HPDE6-E6E7 (cell line): Measurements from ENCODE around the gene RETN.

Experiments
- DNase-seq: peaks from one replicate; pipeline ENCODE4 v3.0.0; 2011; ENCODE audit warnings: missing footprints; ENCODE audit errors: extremely low spot score

The RETN gene

DNA sequence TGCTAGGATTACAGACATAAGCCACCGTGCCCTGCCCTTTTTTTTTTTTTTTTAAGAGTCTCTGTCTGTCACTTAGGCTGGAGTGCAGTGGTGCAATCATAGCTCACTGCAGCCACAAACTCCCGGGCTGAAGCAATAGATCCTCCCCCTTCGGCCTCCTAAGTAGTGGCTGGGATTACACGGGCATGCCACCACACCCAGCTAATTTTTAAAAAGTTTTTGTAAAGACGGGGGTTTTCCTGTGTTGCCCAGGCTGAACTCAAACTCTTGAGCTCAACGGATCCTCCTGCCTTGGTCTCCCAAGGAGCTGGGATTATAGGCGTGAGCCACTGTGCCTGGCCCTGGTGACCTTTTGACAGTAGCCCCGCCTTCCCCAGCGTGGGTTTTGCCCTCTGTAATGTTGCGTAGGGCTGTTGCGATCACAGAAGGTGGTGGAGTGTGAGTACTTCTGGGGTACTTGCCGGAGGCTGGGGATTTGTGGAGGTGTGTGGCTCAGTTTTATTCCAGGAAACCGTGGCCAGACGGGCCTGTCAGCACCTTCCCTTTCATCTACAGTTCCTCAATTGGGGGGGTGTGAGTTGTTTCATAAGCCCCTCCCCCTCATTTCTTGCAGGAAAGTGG is 11.6 kb upstream of the RETN start:
- no peak for DNase-seq

DNA sequence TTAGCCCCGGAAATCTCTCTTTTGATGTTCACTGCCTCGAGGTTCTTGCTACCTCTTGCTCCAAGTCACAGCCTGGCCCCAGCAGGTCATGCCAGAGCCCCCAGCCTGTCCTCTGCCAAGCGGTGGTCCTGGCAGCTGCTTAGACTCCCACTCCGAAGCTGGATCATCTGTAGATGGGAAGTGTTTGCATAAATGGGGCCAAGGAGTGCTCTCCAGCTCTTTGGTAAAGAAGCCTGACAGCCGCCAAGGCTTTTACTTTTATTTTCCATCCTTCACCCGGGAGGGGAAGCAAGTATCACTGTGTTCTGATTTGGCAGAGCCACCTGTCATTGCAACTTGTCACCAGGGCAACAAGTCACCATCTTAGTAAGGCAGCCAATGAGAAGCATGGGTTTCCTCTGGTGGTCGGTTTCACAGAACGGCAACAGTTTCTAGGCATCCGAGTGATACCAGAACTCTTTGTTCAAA is 10.6 kb upstream of the RETN start:
- no peak for DNase-seq

DNA sequence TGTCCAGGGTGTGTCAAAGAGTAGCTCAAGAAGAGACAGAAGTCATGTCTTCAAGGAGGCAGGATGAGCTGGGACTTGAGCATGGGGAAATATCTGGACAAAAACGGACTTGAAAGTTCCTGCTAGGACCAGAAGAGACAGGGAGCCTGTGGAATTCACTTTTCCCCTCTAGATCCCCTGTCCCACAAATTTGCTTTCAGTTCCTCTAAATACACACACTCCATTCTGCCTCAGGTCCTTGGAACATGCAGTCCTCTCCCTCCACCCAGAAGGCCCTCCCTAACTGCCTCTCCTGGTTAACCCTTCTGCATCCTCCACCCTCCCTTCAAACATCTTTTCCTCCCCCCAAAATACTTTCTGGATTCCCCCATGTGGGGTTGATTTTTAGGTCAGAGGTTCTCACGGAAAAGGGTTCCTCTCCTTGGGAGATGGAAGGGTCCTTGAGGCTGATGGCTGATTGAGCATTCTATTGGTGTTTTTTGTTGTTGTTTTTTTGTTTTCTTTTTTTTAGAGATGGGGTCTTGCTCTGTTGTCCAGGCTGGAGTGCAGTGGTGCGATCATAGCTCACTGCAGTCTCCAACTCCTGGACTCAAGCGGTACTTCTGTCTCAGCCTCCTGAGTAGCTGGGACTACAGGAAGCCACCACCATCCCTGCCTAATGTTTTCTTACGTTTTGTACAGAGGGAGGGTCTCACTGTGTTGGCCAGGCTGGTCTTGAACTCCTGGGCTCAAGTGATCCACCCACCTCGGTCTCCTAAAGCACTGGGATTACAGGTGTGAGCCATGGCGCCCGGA is 6.9 kb upstream of the RETN start:
- no peak for DNase-seq

DNA sequence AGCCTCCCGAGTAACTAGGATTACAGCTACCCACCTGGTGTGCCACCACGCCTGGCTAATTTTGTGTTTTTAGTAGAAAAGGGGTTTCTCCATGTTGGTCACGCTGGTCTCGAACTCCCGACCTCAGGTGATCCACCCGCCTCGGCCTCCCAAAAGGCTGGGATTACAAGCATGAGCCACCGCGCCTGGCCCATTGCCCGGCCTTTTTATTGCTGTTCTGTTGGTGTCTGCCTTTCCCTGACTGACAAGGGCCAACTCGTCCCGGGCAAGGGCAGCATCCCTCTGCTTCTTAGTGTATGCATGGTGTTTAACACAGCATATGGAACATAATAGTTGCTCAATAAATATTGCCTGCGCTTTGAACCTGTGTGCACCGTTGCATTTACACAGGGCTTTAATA is 6.2 kb upstream of the RETN start:
- no peak for DNase-seq

DNA sequence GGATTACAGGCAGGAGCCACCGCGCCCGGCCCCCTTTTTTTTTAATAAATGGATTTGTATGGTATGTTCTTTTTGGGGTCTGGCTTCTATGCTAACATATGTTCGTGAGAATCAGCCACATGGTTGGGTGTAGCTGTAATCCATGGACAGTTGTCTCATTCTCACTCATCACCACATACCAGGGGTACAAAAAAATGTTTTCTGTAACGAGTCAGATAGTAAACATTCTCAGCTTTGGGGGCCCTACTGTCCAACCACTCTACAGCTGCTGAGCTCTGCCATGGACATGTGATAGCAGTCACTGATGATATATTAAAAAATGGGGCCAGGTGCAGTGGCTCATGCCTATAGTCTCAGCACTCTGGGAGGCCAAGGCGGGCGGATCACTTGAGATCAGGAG is 5.1 kb upstream of the RETN start:
- DNase-seq: no peak

DNA sequence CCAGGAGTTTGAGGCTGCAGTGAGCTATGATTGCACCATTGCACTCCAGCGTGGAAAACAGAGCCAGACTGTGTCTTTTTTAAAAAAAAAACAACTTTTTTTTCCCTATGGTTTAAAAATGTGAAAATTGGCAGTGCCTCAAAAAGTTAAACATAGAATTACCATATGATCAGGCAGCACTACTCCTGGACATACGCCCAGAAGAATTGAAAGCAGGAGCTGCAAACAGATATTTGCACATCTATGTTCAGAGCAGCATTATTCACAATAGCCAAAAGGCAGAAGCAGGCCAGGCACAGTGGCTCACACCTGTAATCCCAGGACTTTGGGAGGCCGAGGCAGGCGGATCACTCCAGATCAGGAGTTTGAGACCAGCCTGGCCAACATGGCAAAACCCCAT is 3.8 kb upstream of the RETN start:
- DNase-seq: no peak

DNA sequence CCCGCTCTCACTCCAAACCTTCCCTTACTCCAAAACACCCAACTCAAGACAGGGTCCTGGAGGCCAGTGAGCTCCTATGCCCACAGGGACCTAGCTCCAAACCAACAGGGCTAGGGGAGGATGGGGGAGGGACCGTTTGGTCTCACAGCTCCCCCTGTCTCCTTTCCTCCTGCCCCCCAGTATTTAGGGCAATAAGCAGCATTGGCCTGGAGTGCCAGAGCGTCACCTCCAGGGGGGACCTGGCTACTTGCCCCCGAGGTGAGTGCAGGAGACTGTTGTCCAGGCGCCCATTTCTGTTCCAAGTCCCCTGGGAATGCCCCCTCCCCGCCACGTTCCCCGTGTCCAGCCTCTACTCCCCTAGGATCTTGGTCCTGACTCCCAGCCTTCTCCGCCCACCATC is 792 bp downstream of the RETN start:
- no peak for DNase-seq

DNA sequence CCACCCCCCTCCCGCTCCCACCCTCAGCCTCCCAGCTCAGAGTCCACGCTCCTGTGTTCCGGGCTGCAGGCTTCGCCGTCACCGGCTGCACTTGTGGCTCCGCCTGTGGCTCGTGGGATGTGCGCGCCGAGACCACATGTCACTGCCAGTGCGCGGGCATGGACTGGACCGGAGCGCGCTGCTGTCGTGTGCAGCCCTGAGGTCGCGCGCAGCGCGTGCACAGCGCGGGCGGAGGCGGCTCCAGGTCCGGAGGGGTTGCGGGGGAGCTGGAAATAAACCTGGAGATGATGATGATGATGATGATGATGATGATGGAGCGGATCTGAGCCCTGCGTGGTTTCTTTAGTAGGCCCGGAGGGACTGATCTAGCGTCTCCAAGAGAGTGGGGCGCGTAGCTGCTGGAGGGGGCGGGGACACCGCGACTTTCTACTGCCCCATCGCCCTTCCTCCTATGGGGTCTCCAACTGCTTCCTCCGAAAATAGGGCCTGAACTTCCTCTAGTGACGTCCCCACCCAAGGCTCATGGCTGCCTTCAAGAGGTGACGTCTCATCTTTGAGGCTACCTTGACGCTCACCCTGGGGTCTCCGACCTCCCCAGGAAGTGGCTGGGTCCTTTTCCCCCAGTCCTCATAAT is 1.4 kb downstream of the RETN start:
- no peak for DNase-seq

DNA sequence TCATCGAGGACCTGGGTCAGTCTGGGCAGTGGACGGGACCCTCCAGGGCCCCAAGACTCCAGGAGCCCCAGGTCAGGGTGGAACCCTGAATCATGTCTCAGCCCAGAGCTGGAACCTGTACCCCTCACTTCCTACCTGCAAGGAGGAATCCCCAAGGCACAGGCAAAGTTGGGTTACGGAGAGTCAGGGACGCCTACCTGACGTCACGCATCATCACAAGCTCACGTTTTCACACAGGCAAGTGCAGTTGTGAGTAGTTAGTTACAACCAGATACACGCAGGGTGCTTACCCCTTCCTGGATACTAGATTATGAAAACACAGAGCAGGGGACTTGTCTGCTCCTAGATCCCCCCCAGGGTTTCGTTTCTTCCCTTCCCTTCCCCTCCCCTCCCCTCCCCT is 1.9 kb downstream of the RETN start:
- no peak for DNase-seq

DNA sequence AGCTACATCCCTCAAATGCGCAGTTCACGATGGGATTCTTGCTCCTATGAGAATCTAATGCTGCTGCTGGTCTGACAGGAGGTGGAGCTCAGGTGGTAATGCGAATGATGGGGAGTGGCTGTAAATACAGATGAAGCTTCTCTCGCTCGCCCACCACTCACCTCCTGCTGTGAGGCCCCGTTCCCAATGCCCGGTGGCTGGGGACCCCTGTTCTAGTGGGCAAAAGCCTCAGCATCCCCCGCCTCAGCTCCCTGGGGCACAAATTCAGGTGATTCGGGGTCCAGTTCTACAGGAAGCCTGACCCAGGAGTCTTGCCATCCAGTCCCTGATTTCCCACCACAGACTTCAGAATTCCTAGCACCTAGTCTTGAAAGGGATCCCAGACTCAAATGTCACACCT is 3.7 kb downstream of the RETN start:
- no peak for DNase-seq

DNA sequence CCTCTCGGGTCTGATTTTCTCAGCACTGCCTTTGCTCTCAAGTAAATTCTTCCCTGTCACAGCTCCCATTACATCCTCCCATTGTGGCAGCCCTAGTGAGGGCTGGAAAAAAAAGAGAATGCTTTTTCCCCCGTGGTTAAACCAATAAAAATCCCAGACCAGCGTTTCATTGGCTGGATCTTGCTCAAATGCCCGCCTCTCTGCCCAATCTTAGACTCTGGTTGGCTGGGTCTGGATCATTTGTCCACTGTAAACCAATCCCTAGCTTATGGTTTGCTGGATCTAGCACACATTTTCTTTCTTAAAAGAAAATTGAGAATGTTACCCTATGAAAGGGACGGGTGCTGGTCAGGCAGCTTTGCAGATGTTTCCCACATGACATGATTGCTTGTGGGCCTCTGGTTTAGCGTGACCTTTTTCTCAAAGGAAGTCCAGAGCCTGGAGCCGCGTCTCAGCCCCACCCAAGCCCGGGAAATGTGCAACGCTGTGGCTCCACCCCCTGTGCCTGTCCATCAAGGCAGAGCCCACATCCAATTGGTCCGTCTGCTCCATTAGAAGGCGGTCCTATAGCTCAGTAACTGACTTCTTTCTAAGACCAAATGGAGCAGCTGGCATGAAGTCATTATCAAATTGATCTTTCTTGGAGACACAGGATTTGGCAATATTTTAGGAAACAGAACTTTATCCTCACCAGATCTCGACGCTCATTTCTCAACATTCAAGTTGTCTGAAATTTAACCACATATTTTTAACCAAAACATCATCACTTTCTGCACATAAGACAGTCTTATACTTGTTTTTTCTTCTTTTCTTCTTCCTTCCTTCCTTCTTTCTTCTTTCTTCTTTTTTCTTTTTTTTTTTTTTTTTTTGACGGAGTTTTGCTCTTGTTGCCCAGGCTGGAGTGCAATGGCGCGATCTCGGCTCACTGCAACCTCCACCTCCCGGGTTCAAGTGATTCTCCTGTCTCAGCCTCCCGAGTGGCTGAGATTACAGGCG is 5.5 kb downstream of the RETN start:
- DNase-seq: peak; percentile 50

DNA sequence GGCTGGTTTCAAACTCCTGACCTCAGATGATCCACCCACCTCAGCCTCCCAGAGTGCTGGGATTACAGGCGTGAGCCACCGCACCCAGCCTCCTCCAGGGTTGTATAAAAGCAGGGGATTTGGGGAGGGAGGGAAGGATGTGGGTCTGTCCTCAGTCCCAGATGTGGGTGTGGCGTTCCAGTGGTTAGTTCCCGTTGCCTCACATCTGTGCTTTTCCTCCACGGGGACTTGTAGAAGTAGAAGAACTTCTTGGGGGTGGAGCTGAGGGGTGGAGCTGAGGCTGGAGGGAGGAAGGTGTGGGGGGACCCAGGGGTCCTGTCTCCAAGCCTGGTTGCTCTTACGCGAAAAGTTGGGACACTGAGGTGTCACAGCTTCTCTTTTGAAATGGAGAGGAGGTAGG is 7.5 kb downstream of the RETN start:
- DNase-seq: no peak

DNA sequence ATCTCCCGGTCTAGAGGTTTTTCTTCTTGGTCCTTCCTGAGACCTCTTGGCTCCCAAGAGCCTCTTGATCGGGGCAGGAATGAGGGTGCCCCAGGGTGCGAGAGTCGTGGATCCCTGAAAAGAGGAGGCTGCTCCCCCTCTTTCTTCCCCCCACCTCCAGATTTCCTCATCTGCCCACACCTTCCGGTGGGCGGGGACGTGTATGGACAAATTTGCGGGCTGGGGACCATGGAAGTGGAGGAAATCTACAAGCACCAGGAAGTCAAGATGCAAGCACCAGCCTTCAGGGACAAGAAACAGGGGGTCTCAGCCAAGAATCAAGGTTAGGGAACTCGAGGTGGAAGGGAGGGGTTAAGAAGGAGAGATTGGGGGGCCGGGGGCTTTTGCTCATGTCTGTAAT is 8.0 kb downstream of the RETN start, which contains the start of gene MCEMP1:
Gene MCEMP1, plus strand, starts transcription at position 237 of the 400 bp plus-strand sequence. Its CDS starts 31 bp downstream, at position 268.
- DNase-seq: no peak

DNA sequence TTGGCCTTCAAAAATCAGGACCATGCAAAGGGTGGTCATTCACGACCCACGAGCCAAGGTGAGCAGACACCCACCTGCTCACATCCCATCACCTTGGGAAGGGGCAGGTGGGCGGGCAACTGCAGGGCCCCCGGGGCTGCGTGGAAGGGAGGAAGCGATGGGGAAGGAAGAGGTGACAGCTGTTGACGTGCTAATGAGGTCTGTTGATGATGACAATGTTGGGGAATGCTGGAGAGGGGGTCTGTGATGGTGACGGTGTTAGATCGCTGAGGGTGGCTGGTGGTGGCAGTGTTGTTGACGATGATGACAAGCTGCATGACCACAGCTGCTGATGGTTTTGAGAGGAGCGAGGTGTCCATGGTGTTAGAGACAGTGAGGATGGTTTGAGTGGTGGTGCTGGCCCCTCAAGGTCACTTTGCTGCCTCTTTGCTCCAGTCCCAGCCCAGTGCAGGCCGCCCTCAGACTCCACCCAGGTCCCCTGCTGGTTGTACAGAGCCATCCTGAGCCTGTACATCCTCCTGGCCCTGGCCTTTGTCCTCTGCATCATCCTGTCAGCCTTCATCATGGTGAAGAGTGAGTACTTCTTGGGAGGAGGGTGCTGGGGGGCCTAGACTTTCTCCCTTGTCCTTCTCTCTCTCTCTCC is 8.9 kb downstream of the RETN start:
- no peak for DNase-seq

DNA sequence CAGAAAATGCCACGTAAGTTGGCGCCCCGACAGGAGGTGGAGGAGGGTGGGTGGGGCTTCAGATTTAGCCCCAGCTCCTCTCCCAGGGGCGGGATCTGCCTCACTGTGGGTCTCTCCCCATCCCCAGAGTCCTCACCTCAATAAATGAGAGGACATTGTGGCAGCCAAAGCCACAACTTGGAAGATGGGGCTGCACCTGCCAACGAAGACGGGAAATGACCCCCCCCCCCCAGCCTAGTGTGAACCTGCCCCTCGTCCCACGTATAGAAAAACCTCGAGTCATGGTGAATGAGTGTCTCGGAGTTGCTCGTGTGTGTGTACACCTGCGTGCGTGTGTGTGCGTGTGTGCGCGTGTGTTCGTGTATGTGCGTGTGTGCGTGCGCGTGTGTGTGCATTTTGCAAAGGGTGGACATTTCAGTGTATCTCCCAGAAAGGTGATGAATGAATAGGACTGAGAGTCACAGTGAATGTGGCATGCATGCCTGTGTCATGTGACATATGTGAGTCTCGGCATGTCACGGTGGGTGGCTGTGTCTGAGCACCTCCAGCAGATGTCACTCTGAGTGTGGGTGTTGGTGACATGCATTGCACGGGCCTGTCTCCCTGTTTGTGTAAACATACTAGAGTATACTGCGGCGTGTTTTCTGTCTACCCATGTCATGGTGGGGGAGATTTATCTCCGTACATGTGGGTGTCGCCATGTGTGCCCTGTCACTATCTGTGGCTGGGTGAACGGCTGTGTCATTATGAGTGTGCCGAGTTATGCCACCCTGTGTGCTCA is 10.3 kb downstream of the RETN start:
- DNase-seq: no peak

DNA sequence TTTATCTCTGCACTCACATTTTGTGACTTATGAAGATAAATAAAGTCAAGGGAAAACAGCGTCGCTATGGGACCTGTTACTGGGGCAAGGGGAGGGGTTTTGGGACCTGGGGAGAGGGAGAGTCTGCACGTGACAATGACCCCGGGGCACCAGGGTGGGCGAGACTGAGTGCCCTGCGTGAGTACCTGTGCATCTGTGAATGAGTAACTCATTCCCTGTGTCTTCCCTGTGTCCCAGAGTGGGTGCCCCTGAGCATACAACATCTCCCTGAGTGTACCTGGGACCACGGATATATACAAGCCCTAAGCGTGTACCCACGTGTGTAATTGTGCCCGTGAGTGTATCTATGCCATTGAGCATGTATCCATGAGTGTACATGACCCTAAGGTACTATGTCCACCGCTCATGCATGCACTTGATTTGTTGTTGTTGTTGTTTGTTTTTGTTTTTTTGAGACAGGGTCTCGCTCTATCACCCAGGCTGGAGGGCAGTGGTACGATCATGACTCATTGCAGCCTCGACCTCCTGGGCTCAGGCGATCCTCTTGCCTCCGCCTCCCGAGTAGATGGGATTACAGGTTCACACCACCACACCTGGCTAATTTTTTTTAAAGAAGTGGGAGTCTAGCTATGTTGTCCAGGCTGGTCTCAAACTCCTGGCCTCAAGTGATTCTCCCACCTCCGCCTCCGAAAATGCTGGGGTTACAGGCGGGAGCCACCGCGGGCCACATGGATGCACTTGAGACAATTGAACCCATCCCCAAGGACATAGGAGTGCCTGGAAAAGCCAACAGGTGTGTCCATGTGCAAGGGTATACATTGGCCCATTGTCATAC is 11.1 kb downstream of the RETN start:
- no peak for DNase-seq

DNA sequence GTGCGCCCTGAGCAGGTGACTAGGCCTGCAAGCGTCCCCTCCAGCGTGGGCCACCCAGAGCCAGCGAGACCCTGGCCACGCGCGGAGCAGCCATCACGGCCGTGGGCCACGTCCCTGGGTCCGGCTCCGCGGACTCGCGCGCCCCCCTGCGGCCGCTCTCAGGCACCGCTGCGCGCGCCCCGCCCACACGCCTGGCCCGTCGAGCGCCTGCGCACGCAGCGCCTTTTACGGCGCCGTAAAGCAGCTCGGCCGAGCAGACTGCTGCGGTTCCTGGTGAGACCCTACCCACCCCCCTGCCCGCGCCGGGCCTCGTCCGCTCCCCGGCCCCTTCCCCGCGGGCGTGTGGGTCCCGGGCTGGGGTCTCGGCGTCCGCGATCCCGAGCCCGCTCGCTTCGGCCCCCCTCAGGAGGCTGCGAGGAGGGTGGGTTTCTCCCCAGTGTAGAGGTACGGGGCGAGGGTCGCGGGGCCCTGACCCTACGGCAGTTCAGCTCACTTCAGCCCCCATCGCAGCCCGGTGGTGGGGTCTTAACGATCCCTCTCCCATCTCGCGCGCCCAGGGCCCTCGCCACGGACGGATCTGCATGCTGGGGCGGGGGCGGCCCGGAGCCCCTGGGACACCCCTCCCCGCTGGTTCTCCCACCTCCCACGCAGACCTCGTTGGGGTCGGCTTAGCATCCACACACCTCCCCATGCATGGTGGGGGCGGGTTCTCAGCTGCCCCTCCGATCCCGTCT is 11.9 kb downstream of the RETN start, which contains the start of gene TRAPPC5:
Gene TRAPPC5, plus strand, starts transcription at position 228 of the 734 bp plus-strand sequence. CDS start 1,421 bp downstream, outside the sequence.
- DNase-seq: peak; percentile 72

DNA sequence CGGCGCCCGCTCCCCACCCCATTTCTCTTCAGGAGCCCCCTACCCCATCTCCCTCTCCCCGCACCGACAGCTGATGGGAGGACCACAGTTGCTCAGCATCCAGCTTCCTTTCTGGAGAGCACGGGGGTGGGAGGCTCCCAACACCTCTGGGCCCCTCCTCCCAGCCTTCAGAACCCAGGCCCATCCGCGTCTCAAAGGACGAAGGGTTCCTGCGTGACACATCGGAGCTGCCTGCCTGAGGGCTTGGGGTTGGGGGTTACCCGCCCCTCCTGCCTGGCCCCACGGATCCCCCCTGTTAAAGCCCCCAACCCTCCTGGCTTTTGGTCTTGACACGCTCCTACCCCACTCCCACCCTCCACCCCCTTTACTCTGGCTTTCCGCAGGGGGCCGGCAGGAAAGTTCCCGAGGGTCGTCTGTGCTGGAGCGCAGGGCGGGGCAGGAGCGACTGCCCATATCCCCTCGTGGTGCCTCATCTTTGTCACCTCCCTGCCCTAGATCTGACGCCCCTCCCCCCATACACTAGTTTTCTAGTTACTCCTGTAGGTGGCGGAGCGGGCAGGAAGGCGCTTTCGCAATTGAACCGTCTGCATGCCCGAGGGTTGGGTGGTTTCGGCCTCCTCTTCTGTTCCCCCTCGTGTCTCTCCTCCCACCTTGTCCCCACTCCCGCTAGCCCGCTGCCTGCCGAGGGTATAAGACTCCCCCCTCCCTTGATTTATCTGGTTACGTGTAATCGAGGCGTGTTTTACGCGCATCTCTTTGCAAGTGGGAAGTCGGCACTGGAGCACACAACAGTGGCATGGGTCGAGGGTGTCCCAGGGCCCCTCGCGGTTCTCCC is 12.7 kb downstream of the RETN start:
- no peak for DNase-seq
